Liver (tissue), 3 donors: Measurements from ENCODE around the gene AIMP1.

ENCODE experiments used
- EGR1 ChIP-seq, 2 donors: IDR thresholded peaks; 2 replicates each; pipeline ENCODE4 v1.6.1; 2016 to 2018; ENCODE audit warnings: antibody characterized with exemption in 2 of 2, low read depth in 2 of 2
- FOXA1 ChIP-seq: IDR thresholded peaks from 2 replicates; pipeline ENCODE4 v1.6.1; 2016; ENCODE audit warnings: antibody characterized with exemption
- FOXA2 ChIP-seq: IDR thresholded peaks from 2 replicates; pipeline ENCODE4 v1.6.1; 2016; ENCODE audit warnings: antibody characterized with exemption
- JUND ChIP-seq, 2 donors: IDR thresholded peaks; 2 replicates each; pipeline ENCODE4 v1.6.1; 2016; ENCODE audit warnings: antibody characterized with exemption in 2 of 2
- RAD21 ChIP-seq, 2 donors: IDR thresholded peaks; 2 replicates each; pipeline ENCODE4 v1.6.1; 2016; ENCODE audit warnings: antibody characterized with exemption in 2 of 2, mild to moderate bottlenecking in 2 of 2
- SP1 ChIP-seq: IDR thresholded peaks from 2 replicates; pipeline ENCODE4 v1.6.1; 2018; ENCODE audit warnings: antibody characterized with exemption, mild to moderate bottlenecking
- TAF1 ChIP-seq: conservative IDR thresholded peaks from 2 replicates; pipeline ENCODE4 v1.6.1; 2016; ENCODE audit warnings: antibody characterized with exemption, mild to moderate bottlenecking
- TF ChIP-seq, protein P1 (sequence below): IDR thresholded peaks from 2 replicates; pipeline ENCODE4 v1.6.1; 2016; ENCODE audit warnings: antibody characterized with exemption
- TF ChIP-seq, protein P2 (sequence below): fragments of 150-350 bp; IDR thresholded peaks from 2 replicates; pipeline ENCODE4 v1.5.1; 2017; ENCODE audit warnings: improper control_type of control experiment, low read depth, low read length; ENCODE audit not compliant: missing input control
- TF ChIP-seq, protein P3 (sequence below): IDR thresholded peaks from 2 replicates; pipeline ENCODE4 v1.6.1; 2016; ENCODE audit warnings: antibody characterized with exemption
- TF ChIP-seq, protein P4 (sequence below): IDR thresholded peaks from 2 replicates; pipeline ENCODE4 v1.6.1; 2016; ENCODE audit warnings: antibody characterized with exemption, mild to moderate bottlenecking
- donor health status: healthy.
- donor health status: healthy.

DNA sequence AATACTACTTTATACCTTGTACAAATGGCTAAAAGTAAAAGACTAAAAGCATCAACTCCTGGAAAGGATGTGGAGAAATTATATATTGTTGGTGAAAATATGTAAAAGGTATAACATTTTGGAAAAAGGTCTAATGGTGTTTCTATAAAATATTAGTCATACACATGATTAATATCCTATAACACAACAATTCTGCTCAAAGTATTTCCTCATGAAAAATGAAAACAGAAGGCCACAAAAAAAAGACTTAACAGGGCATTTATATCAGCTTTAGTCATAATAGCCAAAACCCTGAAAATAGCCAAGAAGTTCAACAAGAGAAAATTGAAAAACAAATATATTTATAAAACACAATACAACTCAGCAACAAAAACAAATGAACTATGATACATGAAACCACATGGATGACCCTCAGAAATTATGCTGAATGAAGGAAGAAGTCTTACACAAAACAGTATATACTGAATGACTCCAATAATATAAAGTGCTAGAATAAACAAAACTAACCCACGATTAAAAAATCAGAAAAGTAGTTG, 39.1 kb upstream of the AIMP1 start:
- TF ChIP-seq, protein P1, sequence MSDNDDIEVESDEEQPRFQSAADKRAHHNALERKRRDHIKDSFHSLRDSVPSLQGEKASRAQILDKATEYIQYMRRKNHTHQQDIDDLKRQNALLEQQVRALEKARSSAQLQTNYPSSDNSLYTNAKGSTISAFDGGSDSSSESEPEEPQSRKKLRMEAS, result no peak
- no peak for TF ChIP-seq JUND (IDR thresholded peaks at IDR 0.05)
- TF ChIP-seq FOXA1, result no peak
- TF ChIP-seq TAF1, result no peak
- no peak for TF ChIP-seq EGR1 (IDR thresholded peaks at IDR 0.05; ENCODE audit: low read depth in 2 of 2)
- TF ChIP-seq, protein P2, sequence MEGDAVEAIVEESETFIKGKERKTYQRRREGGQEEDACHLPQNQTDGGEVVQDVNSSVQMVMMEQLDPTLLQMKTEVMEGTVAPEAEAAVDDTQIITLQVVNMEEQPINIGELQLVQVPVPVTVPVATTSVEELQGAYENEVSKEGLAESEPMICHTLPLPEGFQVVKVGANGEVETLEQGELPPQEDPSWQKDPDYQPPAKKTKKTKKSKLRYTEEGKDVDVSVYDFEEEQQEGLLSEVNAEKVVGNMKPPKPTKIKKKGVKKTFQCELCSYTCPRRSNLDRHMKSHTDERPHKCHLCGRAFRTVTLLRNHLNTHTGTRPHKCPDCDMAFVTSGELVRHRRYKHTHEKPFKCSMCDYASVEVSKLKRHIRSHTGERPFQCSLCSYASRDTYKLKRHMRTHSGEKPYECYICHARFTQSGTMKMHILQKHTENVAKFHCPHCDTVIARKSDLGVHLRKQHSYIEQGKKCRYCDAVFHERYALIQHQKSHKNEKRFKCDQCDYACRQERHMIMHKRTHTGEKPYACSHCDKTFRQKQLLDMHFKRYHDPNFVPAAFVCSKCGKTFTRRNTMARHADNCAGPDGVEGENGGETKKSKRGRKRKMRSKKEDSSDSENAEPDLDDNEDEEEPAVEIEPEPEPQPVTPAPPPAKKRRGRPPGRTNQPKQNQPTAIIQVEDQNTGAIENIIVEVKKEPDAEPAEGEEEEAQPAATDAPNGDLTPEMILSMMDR, result no peak
- TF ChIP-seq RAD21 (IDR thresholded peaks at IDR 0.05), result no peak
- TF ChIP-seq FOXA2, result no peak
- TF ChIP-seq, protein P3, sequence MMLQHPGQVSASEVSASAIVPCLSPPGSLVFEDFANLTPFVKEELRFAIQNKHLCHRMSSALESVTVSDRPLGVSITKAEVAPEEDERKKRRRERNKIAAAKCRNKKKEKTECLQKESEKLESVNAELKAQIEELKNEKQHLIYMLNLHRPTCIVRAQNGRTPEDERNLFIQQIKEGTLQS, result no peak
- TF ChIP-seq, protein P4, sequence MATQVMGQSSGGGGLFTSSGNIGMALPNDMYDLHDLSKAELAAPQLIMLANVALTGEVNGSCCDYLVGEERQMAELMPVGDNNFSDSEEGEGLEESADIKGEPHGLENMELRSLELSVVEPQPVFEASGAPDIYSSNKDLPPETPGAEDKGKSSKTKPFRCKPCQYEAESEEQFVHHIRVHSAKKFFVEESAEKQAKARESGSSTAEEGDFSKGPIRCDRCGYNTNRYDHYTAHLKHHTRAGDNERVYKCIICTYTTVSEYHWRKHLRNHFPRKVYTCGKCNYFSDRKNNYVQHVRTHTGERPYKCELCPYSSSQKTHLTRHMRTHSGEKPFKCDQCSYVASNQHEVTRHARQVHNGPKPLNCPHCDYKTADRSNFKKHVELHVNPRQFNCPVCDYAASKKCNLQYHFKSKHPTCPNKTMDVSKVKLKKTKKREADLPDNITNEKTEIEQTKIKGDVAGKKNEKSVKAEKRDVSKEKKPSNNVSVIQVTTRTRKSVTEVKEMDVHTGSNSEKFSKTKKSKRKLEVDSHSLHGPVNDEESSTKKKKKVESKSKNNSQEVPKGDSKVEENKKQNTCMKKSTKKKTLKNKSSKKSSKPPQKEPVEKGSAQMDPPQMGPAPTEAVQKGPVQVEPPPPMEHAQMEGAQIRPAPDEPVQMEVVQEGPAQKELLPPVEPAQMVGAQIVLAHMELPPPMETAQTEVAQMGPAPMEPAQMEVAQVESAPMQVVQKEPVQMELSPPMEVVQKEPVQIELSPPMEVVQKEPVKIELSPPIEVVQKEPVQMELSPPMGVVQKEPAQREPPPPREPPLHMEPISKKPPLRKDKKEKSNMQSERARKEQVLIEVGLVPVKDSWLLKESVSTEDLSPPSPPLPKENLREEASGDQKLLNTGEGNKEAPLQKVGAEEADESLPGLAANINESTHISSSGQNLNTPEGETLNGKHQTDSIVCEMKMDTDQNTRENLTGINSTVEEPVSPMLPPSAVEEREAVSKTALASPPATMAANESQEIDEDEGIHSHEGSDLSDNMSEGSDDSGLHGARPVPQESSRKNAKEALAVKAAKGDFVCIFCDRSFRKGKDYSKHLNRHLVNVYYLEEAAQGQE, result no peak
- TF ChIP-seq SP1, result no peak
